Measurements from ENCODE around the gene RRP9.

Gene RRP9

GRCh38 chr3:51967384-51968169 is 25.9 kb upstream of the RRP9 start, which contains the start of gene PCBP4:
Gene PCBP4 (minus strand): TSS chr3:51967454. CDS start chr3:51961240, 6,214 bp downstream.
- peak; percentile 47 to 76 for DNase-seq (ENCODE audit: low read depth in 1 of 2, low spot score in 1 of 2)
- in situ Hi-C loops (cut with HindIII; ENCODE audit: low pct_unique_long_range_greater_than_20kb, low sequenced_read_pairs), result no loop called here
- TF ChIP-seq JUND (IDR thresholded peaks at IDR 0.05; ENCODE audit: low read depth), result no peak

- in situ Hi-C loops (cut with HindIII; ENCODE audit: low pct_unique_long_range_greater_than_20kb, low sequenced_read_pairs), result no loop called here
- no peak for DNase-seq (ENCODE audit: low read depth in 1 of 2, low spot score in 1 of 2)
Observed at GRCh38 chr3:51966922-51967383, 25.2 kb upstream of the RRP9 start.

GRCh38 chr3:51966486-51966885 is 24.8 kb upstream of the RRP9 start:
- in situ Hi-C loops (cut with HindIII; ENCODE audit: low pct_unique_long_range_greater_than_20kb, low sequenced_read_pairs), result no loop called here
- DNase-seq (ENCODE audit: low read depth in 1 of 2, low spot score in 1 of 2), result no peak
- no peak for TF ChIP-seq JUND (IDR thresholded peaks at IDR 0.05; ENCODE audit: low read depth)

More at GRCh38 chr3:51966922-51967383, 25.2 kb upstream of the RRP9 start:
- TF ChIP-seq JUND (IDR thresholded peaks at IDR 0.05; ENCODE audit: low read depth), result no peak

- no peak for TF ChIP-seq JUND (IDR thresholded peaks at IDR 0.05; ENCODE audit: low read depth)
- in situ Hi-C loops (cut with HindIII; ENCODE audit: low pct_unique_long_range_greater_than_20kb, low sequenced_read_pairs), result no loop called here
- DNase-seq (ENCODE audit: low read depth in 1 of 2, low spot score in 1 of 2), result no peak
Observed at GRCh38 chr3:51966016-51966415, 24.3 kb upstream of the RRP9 start.

- in situ Hi-C loops (cut with HindIII; ENCODE audit: low pct_unique_long_range_greater_than_20kb, low sequenced_read_pairs), result no loop called here
- no peak for DNase-seq (ENCODE audit: low read depth in 1 of 2, low spot score in 1 of 2)
- TF ChIP-seq JUND (IDR thresholded peaks at IDR 0.05; ENCODE audit: low read depth), result no peak
Observed at GRCh38 chr3:51964521-51964920, 22.8 kb upstream of the RRP9 start.

GRCh38 chr3:51963951-51964451 is 22.3 kb upstream of the RRP9 start:
- no peak for TF ChIP-seq JUND (IDR thresholded peaks at IDR 0.05; ENCODE audit: low read depth)
- no peak for DNase-seq (ENCODE audit: low read depth in 1 of 2, low spot score in 1 of 2)
- in situ Hi-C loops (cut with HindIII; ENCODE audit: low pct_unique_long_range_greater_than_20kb, low sequenced_read_pairs), result no loop called here

- in situ Hi-C loops (cut with HindIII; ENCODE audit: low pct_unique_long_range_greater_than_20kb, low sequenced_read_pairs), result no loop called here
- no peak for TF ChIP-seq JUND (IDR thresholded peaks at IDR 0.05; ENCODE audit: low read depth)
- DNase-seq (ENCODE audit: low read depth in 1 of 2, low spot score in 1 of 2), result no peak
Observed at GRCh38 chr3:51962854-51963530, 21.3 kb upstream of the RRP9 start.

GRCh38 chr3:51961602-51962569 is 20.2 kb upstream of the RRP9 start:
- TF ChIP-seq JUND (IDR thresholded peaks at IDR 0.05; ENCODE audit: low read depth), result no peak
- in situ Hi-C loops (cut with HindIII; ENCODE audit: low pct_unique_long_range_greater_than_20kb, low sequenced_read_pairs), result no loop called here
- no peak for DNase-seq (ENCODE audit: low read depth in 1 of 2, low spot score in 1 of 2)

GRCh38 chr3:51961011-51961410 is 19.3 kb upstream of the RRP9 start:
- in situ Hi-C loops (cut with HindIII; ENCODE audit: low pct_unique_long_range_greater_than_20kb, low sequenced_read_pairs), result no loop called here
- TF ChIP-seq JUND (IDR thresholded peaks at IDR 0.05; ENCODE audit: low read depth), result no peak
- no peak for DNase-seq (ENCODE audit: low read depth in 1 of 2, low spot score in 1 of 2)

GRCh38 chr3:51960386-51960785 is 18.7 kb upstream of the RRP9 start:
- no peak for DNase-seq (ENCODE audit: low read depth in 1 of 2, low spot score in 1 of 2)
- no peak for TF ChIP-seq JUND (IDR thresholded peaks at IDR 0.05; ENCODE audit: low read depth)
- in situ Hi-C loops (cut with HindIII; ENCODE audit: low pct_unique_long_range_greater_than_20kb, low sequenced_read_pairs), result no loop called here

- in situ Hi-C loops (cut with HindIII; ENCODE audit: low pct_unique_long_range_greater_than_20kb, low sequenced_read_pairs), result no loop called here
- no peak for TF ChIP-seq JUND (IDR thresholded peaks at IDR 0.05; ENCODE audit: low read depth)
Observed at GRCh38 chr3:51959651-51960050, 17.9 kb upstream of the RRP9 start.

More at GRCh38 chr3:51959651-51960050, 17.9 kb upstream of the RRP9 start:
- DNase-seq (ENCODE audit: low read depth in 1 of 2, low spot score in 1 of 2), result no peak

Data from T47D (cell line).